ENCODE measurements around the gene RGS21.

DNA sequence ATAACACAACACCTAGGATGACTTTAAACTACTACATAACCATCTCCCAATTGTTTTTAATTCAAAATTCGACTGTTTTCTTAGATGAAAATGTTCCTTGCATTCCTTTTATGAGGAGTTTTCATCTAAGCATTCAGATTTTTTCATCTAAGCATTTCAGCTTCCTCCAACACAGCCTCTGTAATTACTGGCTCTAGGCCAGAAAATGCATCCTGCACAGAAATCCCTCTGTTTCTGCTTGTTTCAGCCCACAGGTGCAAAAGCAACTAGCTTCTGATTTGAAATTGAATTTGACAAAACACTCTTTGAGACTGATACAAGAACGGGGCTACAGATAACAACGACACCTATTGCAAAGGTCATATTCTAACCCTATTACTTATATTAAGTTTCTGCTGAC lies 90.4 kb downstream of the RGS21 start:
- TF ChIP-seq SIN3A (IDR thresholded peaks at IDR 0.05; ENCODE audit: borderline replicate concordance, insufficient read depth, low read length) (no peak), TAF1 (IDR thresholded peaks at IDR 0.05; ENCODE audit: borderline replicate concordance, insufficient read depth, low read length) (no peak), POLR2AphosphoS5 (IDR thresholded peaks at IDR 0.05; ENCODE audit: low read depth, low read length) (no peak)
- TF ChIP-seq, protein P1, sequence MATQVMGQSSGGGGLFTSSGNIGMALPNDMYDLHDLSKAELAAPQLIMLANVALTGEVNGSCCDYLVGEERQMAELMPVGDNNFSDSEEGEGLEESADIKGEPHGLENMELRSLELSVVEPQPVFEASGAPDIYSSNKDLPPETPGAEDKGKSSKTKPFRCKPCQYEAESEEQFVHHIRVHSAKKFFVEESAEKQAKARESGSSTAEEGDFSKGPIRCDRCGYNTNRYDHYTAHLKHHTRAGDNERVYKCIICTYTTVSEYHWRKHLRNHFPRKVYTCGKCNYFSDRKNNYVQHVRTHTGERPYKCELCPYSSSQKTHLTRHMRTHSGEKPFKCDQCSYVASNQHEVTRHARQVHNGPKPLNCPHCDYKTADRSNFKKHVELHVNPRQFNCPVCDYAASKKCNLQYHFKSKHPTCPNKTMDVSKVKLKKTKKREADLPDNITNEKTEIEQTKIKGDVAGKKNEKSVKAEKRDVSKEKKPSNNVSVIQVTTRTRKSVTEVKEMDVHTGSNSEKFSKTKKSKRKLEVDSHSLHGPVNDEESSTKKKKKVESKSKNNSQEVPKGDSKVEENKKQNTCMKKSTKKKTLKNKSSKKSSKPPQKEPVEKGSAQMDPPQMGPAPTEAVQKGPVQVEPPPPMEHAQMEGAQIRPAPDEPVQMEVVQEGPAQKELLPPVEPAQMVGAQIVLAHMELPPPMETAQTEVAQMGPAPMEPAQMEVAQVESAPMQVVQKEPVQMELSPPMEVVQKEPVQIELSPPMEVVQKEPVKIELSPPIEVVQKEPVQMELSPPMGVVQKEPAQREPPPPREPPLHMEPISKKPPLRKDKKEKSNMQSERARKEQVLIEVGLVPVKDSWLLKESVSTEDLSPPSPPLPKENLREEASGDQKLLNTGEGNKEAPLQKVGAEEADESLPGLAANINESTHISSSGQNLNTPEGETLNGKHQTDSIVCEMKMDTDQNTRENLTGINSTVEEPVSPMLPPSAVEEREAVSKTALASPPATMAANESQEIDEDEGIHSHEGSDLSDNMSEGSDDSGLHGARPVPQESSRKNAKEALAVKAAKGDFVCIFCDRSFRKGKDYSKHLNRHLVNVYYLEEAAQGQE (IDR thresholded peaks at IDR 0.05; ENCODE audit: insufficient read depth in 1 of 2, low read depth in 2 of 2, low read length in 2 of 2): no peak

Data from PFSK-1 (cell line).